Lung (tissue), 12 donors: Measurements from ENCODE around the gene CLN5. TPM values are rescaled to one million over a fixed set of nuclear protein-coding genes. Genes with fewer than 3 reads are reported as not detected.
A peak's percentile ranks its signal among the peaks of the same experiment; 100 is the strongest.
"Not testable (repeated sequence)": the region's sequence is repeated elsewhere in the genome, so short reads cannot be mapped to it uniquely, and the experiment has no call there.

ENCODE experiments used
- ATAC-seq: fragments of 200-7000 bp; cut with Tn5 transposase; one replicate; pipeline ENCODE4 v1.9.1; 2020; ENCODE audit warnings: moderate number of reproducible peaks; ENCODE audit not compliant: insufficient read depth, low FRiP score
- DNase-seq, 3 donors: peaks; one replicate each; pipeline ENCODE4 v3.0.0-alpha.2; 2013 to 2017
- H3K27ac ChIP-seq, 2 donors: one replicate each; pipeline ENCODE4 v1.5.1; 2013; ENCODE audit warnings: mild to moderate bottlenecking in 2 of 2, moderate library complexity in 2 of 2, control low read depth in 1 of 2, inconsistent platforms in 1 of 2, low read depth in 1 of 2, low read length in 1 of 2
- H3K27me3 ChIP-seq, 3 donors: one replicate each; pipeline ENCODE4 v1.5.1; 2013; ENCODE audit warnings: low read length in 2 of 3; ENCODE audit not compliant: control insufficient read depth in 3 of 3, insufficient read depth in 3 of 3
- H3K36me3 ChIP-seq, 4 donors: one replicate each; pipeline ENCODE4 v1.5.1; 2013; ENCODE audit warnings: low read length in 4 of 4, mild to moderate bottlenecking in 1 of 4, moderate library complexity in 1 of 4; ENCODE audit not compliant: control insufficient read depth in 4 of 4, insufficient read depth in 4 of 4
- H3K4me1 ChIP-seq, 5 donors: one replicate each; pipeline ENCODE4 v1.5.1; 2013; ENCODE audit warnings: low read length in 5 of 5, mild to moderate bottlenecking in 2 of 5, moderate library complexity in 1 of 5; ENCODE audit not compliant: control insufficient read depth in 5 of 5, insufficient read depth in 5 of 5
- H3K4me3 ChIP-seq: one replicate; pipeline ENCODE4 v1.5.1; 2013; ENCODE audit warnings: mild to moderate bottlenecking, control low read depth, moderate library complexity
- H3K9ac ChIP-seq, 2 donors: one replicate each; pipeline ENCODE4 v1.5.1; 2013; ENCODE audit warnings: low read length in 2 of 2, control low read depth in 1 of 2; ENCODE audit not compliant: insufficient read depth in 1 of 2
- H3K9me3 ChIP-seq, 4 donors: one replicate each; pipeline ENCODE4 v1.5.1; 2013; ENCODE audit warnings: low read length in 3 of 4, mild to moderate bottlenecking in 1 of 4, moderate library complexity in 1 of 4; ENCODE audit not compliant: control insufficient read depth in 4 of 4, insufficient read depth in 3 of 4
- CTCF ChIP-seq: IDR thresholded peaks from 2 replicates; pipeline ENCODE4 v1.5.1; 2012; ENCODE audit warnings: mild to moderate bottlenecking; ENCODE audit errors: control extremely low read depth, extremely low read depth
- WGBS, 2 donors: extraction: QIAGEN DNeasy Blood & Tissue Kit; methylation state at CpG; one replicate each; pipeline ENCODE4 v1.1.7; 2013; 5-methylcytosine and 5-hydroxymethylcytosine counted together
- polyA plus RNA-seq, 2 donors: library from polyadenylated mRNA; stranded (reverse); fragments of 200-250 nt; gene quantifications; one replicate each; pipeline ENCODE4 v1.2.1, GENCODE V29; 2013
- total RNA-seq, 2 donors: library from RNA; depleted of rRNA in 1 of 2; stranded (reverse); fragments of >200 nt in 1 of 2; gene quantifications; one replicate each; pipeline ENCODE4 v1.2.1, GENCODE V29; 2014 to 2021
- donor health status: control.
- donor health status: control.
- donor health status: Bipolar disorder and iron deficiency.
- donor health status: healthy.
- donor health status: DM: yes; HTN: yes; CAD: no.

The CLN5 gene
- total and polyA plus RNA-seq, 4 donors = 18.0 to 41.7 (median 26.7) TPM

- DNase-seq (no peak), ATAC-seq (peak; percentile 30)
- WGBS, 2 donors = 42 to 60% methylated on average over 4 of the region's 4 CpGs
- Histone ChIP-seq H3K36me3 (peaks cover 4 to 27% (median 21%) of the 10 kb centered on the region in 4 donors), H3K27me3 (no peaks in the 10 kb centered on the region), H3K4me1 (peaks cover 0 to 8% (median 2%) of the 10 kb centered on the region in 5 donors), H3K27ac (no peak overlapping the region), H3K4me3 (no peak overlapping the region), H3K9me3 (no peaks in the 10 kb centered on the region), H3K9ac (no peak overlapping the region)
- no peak for TF ChIP-seq CTCF
Observed at GRCh38 chr13:77001963-77002587, 10.2 kb downstream of the CLN5 start.

GRCh38 chr13:77002590-77003190 is 10.8 kb downstream of the CLN5 start:
- peak in 2 of 3 donors; percentile 40 to 51 for DNase-seq
- WGBS, 2 donors = 66 to 71% methylated on average over 7 of the region's 7 CpGs
- no peak overlapping the region for H3K27ac ChIP-seq

GRCh38 chr13:77008337-77008736 is 16.5 kb downstream of the CLN5 start:
- not testable (repeated sequence) for H3K9ac ChIP-seq, H3K4me3 ChIP-seq, H3K27me3 ChIP-seq, ATAC-seq, H3K9me3 ChIP-seq, H3K27ac ChIP-seq, H3K4me1 ChIP-seq, DNase-seq
- peaks cover 20 to 52% (median 36%) of the 10 kb centered on the region in 4 donors for H3K36me3 ChIP-seq
- 92 to 97% methylated on average over 4 of the region's 4 CpGs for WGBS, 2 donors

More at GRCh38 chr13:77002590-77003190, 10.8 kb downstream of the CLN5 start:
- H3K9me3 ChIP-seq = no peaks in the 10 kb centered on the region
- peaks cover 10 to 33% (median 26%) of the 10 kb centered on the region in 4 donors for H3K36me3 ChIP-seq
- H3K4me3 ChIP-seq = no peak overlapping the region
- TF ChIP-seq CTCF = peak; percentile 11
- H3K4me1 ChIP-seq = peaks cover 0 to 8% (median 2%) of the 10 kb centered on the region in 5 donors
- no peak overlapping the region for H3K9ac ChIP-seq
- peak; percentile 53 for ATAC-seq
- no peaks in the 10 kb centered on the region for H3K27me3 ChIP-seq

- DNase-seq (no peak), ATAC-seq (no peak)
- H3K36me3 ChIP-seq = peaks cover 23 to 58% (median 41%) of the 10 kb centered on the region in 4 donors
- 87 to 91% methylated on average over 2 of the region's 2 CpGs for WGBS, 2 donors
- H3K27ac ChIP-seq = no peak overlapping the region
- no peaks in the 10 kb centered on the region for H3K9me3 ChIP-seq
- TF ChIP-seq CTCF = no peak
- peaks cover 0 to 5% (median 0%) of the 10 kb centered on the region in 5 donors for H3K4me1 ChIP-seq
- no peaks in the 10 kb centered on the region for H3K27me3 ChIP-seq
- H3K4me3 ChIP-seq = no peak overlapping the region
- H3K9ac ChIP-seq = no peak overlapping the region
Observed at GRCh38 chr13:77009011-77009410, 17.1 kb downstream of the CLN5 start.

GRCh38 chr13:77009719-77010118 is 17.8 kb downstream of the CLN5 start:
- H3K27ac ChIP-seq, H3K27me3 ChIP-seq, ATAC-seq, H3K9ac ChIP-seq, H3K4me3 ChIP-seq, DNase-seq, H3K9me3 ChIP-seq: not testable (repeated sequence)
- WGBS, 2 donors = 86 to 97% methylated on average over 5 of the region's 5 CpGs
- Histone ChIP-seq H3K4me1 (peaks cover 0 to 10% (median 0%) of the 10 kb centered on the region in 5 donors), H3K36me3 (peaks cover 24 to 61% (median 46%) of the 10 kb centered on the region in 4 donors)
